Thyroid gland (tissue), 4 donors: Measurements from ENCODE around the gene TRABD2A. TPM values are rescaled to one million over a fixed set of nuclear protein-coding genes. Genes with fewer than 3 reads are reported as not detected.

Source experiments
- DNase-seq, 2 donors: peaks; one replicate each; pipeline ENCODE4 v3.0.0-alpha.2; 2019
- H3K27ac ChIP-seq, 3 donors: fragments of 200-600 bp; sonication (generic); 1 replicate in 2 of 3; 2 replicates in 1 of 3; pipeline ENCODE4 v1.5.1; 2016 to 2019; ENCODE audit warnings: mild to moderate bottlenecking in 1 of 3, moderate library complexity in 1 of 3
- H3K27me3 ChIP-seq: fragments of 200-600 bp; sonication (generic); one replicate; pipeline ENCODE4 v1.5.1; 2019
- H3K36me3 ChIP-seq, 2 donors: fragments of 200-600 bp; sonication (generic); one replicate each; pipeline ENCODE4 v1.5.1; 2016 to 2019
- H3K4me1 ChIP-seq, 2 donors: fragments of 200-600 bp; sonication (generic); one replicate each; pipeline ENCODE4 v1.5.1; 2017 to 2019
- H3K4me3 ChIP-seq, 3 donors: fragments of 200-600 bp; sonication (generic); replicated peaks in 1 of 3; 1 replicate in 2 of 3; 2 replicates in 1 of 3; pipeline ENCODE4 v1.5.1; 2016; ENCODE audit warnings: mild to moderate bottlenecking in 1 of 3
- H3K9me3 ChIP-seq: fragments of 200-600 bp; sonication (generic); one replicate; pipeline ENCODE4 v1.5.1; 2017
- CTCF ChIP-seq, 6 experiments: fragments of 200-600 bp in 3 of 6; fragments of 450-650 bp in 3 of 6; sonication (generic) in 3 of 6; IDR thresholded peaks; one replicate each; pipeline ENCODE4 v1.5.1; 2016 to 2019; ENCODE audit warnings: antibody characterized with exemption in 6 of 6, mild to moderate bottlenecking in 2 of 6, inconsistent platforms in 1 of 6, moderate library complexity in 1 of 6
- POLR2A ChIP-seq, 2 donors: fragments of 450-650 bp; IDR thresholded peaks; one replicate each; pipeline ENCODE4 v1.6.1; 2017; ENCODE audit warnings: antibody characterized with exemption in 2 of 2, mild to moderate bottlenecking in 2 of 2, moderate library complexity in 1 of 2
- WGBS, 2 donors: methylation state at CpG; one replicate each; pipeline ENCODE4 v1.1.5; 2017; 5-methylcytosine and 5-hydroxymethylcytosine counted together
- intact Hi-C: fragments of 100-400 bp; cut with DNase I; formaldehyde crosslinking; loops from one replicate; pipeline ENCODE4 v1.15.1; 2023
- total RNA-seq, 4 donors: library from RNA; depleted of rRNA; stranded (reverse); fragments of >200 nt; gene quantifications; one replicate each; pipeline ENCODE4 v1.2.3, GENCODE V29; 2016

The TRABD2A gene
- 1 to 10 TPM in 1 of 4 donors, under 1 TPM in 1, not detected in 2; 0.20 to 1.9 TPM for total RNA-seq

- intact Hi-C loops = loop anchor here (5.0 kb wide), 1 partner anchor 384 kb away; no protein-coding TSS in a partner anchor
- no peaks in the 10 kb centered on the region for H3K9me3 ChIP-seq
- H3K4me3 ChIP-seq = peak within 1 kb of the TSS; percentile 10 to 52 (median 11)
- WGBS, 2 donors = 0 to 2% methylated on average over 19 to 63 of the region's 77 CpGs
- no peaks in the 10 kb centered on the region for H3K36me3 ChIP-seq
- H3K4me1 ChIP-seq = peaks cover 15 to 21% of the 10 kb centered on the region in 2 donors
- no peak for TF ChIP-seq CTCF (IDR thresholded peaks at IDR 0.05)
- no peak for TF ChIP-seq POLR2A (IDR thresholded peaks at IDR 0.05)
- no peaks in the 10 kb centered on the region for H3K27me3 ChIP-seq
- no peak for DNase-seq
- H3K27ac ChIP-seq = no peak within 1 kb of the TSS
Observed at GRCh38 chr2:84880645-84881521, at the start of gene TRABD2A. Gene TRABD2A, minus strand, starts transcription at chr2:84881084. Its CDS starts 45 bp downstream, at chr2:84881039.

DNA sequence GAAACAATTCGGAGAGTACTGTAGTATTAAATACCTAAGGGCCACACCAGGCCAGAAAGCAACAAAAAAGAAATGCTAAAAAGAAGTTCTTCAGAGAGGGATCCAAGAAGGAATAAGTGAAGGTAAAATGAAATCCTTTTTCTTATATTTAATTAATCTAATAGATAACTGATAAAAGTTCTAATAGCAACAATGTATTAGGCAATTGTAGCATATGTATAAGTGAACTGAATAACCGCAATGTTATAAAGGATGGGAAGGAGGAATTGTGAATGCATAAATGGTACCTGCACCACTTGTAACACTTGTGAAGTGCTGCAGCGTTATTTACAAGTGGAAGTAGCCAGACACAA is 46.4 kb upstream of the TRABD2A start:
- 40 to 44% methylated on average over 3 of the region's 3 CpGs for WGBS, 2 donors
- Histone ChIP-seq H3K9me3 (no peaks in the 10 kb centered on the region), H3K4me3 (no peak overlapping the region), H3K4me1 (peaks cover 9 to 14% of the 10 kb centered on the region in 2 donors), H3K27ac (no peak overlapping the region), H3K36me3 (no peaks in the 10 kb centered on the region), H3K27me3 (no peaks in the 10 kb centered on the region)
- DNase-seq = no peak
- TF ChIP-seq CTCF (IDR thresholded peaks at IDR 0.05) (no peak), POLR2A (IDR thresholded peaks at IDR 0.05) (no peak)
- intact Hi-C loops = no loop called here

DNA sequence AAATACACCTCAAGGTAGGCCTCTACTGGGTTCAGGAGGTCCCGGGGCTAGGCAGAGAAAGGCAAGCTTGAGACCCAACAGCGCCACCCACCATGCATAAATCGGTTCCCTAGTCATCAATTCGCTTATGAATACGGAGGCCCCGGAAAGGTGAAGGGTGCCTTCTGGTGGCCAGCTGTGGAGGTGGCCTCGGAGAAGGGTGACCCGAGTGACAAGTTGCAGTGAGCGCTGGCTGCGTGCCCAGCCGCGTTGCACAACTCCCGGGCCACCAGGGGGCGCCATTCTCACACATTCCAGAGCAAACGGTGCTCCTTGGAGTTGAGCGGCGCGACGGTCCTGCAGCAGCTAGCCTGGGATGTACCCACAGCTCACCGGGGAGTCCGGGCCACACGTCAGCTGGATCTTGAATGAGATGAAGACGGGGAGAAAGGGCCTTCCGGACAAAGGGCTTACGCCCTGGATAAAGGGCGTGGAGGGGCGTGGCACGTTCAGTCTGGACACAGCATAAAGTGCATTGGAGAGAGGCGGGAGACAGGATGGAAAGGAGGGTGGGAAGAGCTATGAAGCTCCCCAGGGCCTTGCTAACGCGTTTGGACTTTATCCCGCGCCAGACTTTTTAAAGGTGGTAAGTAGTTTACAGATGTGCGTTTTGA is 45.0 kb upstream of the TRABD2A start:
- intact Hi-C loops = no loop called here
- WGBS, 2 donors = 4 to 6% methylated on average over 19 to 26 of the region's 34 CpGs
- no peak overlapping the region for H3K27ac ChIP-seq
- TF ChIP-seq CTCF (IDR thresholded peaks at IDR 0.05) = peak; percentile 92 to 99 (median 99)
- no peak for TF ChIP-seq POLR2A (IDR thresholded peaks at IDR 0.05)
- H3K4me1 ChIP-seq = peaks cover 9 to 14% of the 10 kb centered on the region in 2 donors
- H3K36me3 ChIP-seq = no peaks in the 10 kb centered on the region
- H3K27me3 ChIP-seq = no peaks in the 10 kb centered on the region
- H3K9me3 ChIP-seq = no peaks in the 10 kb centered on the region
- peak overlapping the region in 1 of 3 donors; percentile 13 for H3K4me3 ChIP-seq
- peak; percentile 98 to 99 for DNase-seq

GRCh38 chr2:84925336-84925723 is 44.4 kb upstream of the TRABD2A start:
- peaks cover 9 to 16% of the 10 kb centered on the region in 2 donors for H3K4me1 ChIP-seq
- intact Hi-C loops = no loop called here
- no peak for DNase-seq
- TF ChIP-seq POLR2A (IDR thresholded peaks at IDR 0.05) (no peak), CTCF (IDR thresholded peaks at IDR 0.05) (no peak)
- no peak overlapping the region for H3K27ac ChIP-seq
- no peak overlapping the region for H3K4me3 ChIP-seq
- no peaks in the 10 kb centered on the region for H3K27me3 ChIP-seq
- 89 to 100% methylated on average over 2 of the region's 2 CpGs for WGBS, 2 donors
- no peaks in the 10 kb centered on the region for H3K9me3 ChIP-seq
- H3K36me3 ChIP-seq = no peaks in the 10 kb centered on the region
